ENCODE data around the gene LMBRD2. TPM values are rescaled to one million over a fixed set of nuclear protein-coding genes. Genes with fewer than 3 reads are reported as not detected.

The LMBRD2 gene
- total and polyA plus RNA-seq, 10 of the 15 experiments (the other 5 are each of a cell fraction or from before 2014, with no cell fraction given) = 0.90 to 9.8 (median 6.5) TPM

DNA sequence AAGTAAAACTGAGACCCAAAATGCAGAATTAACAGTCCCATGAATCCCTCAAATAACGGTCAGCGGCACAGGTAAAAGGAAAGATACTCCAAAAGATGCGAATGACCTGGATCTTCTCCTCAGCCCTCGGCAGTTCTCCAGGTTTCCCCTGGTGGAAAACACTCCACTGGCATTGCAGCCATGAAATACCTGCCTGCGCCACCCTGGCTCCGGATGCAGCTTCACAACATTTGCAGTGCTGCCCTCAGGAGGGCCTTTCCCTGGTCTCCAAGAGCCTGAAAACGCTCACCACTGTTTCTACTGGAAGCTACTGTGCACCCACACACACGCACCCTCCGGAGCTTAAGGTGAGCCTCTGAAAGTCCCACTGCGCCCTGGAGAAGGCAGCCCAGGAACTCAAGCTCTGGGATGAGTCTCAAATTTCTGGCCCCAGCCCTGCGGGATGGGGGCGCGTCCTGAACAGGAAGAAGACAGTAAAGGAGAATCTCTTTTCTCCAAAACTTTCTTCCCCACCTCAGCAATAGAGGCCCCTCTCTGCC lies 85.6 kb downstream of the LMBRD2 start (continued):
- TF ChIP-seq PAX5 (IDR thresholded peaks at IDR 0.05; ENCODE audit: borderline replicate concordance, low read depth, low read length) = no peak

- in situ Hi-C loops (cut with MboI) = no loop called here
- POLR2A ChIA-PET = interaction anchor here (0.6 kb wide), 1 partner anchor 88 kb away, joined by 3 read pairs; no protein-coding TSS in a partner anchor
- Histone ChIP-seq H3K4me3 (no peak overlapping the region), H3K79me2 (ENCODE audit: control insufficient read depth, insufficient read depth, low read length) (no peaks in the 10 kb centered on the region), H3K9ac (ENCODE audit: control insufficient read depth, insufficient read depth, low read length) (no peak overlapping the region), H3K4me1 (ENCODE audit: control insufficient read depth, insufficient read depth, low read length) (no peaks in the 10 kb centered on the region), H3K9me3 (replicated peaks; ENCODE audit: control insufficient read depth, insufficient read depth, low read length) (no peaks in the 10 kb centered on the region), H3K4me2 (ENCODE audit: control insufficient read depth, insufficient read depth) (no peak overlapping the region), H3K27ac (ENCODE audit: control insufficient read depth, insufficient read depth) (no peak overlapping the region), H3K36me3 (ENCODE audit: control insufficient read depth in 2 of 2, insufficient read depth in 2 of 2, low read length in 1 of 2) (no peaks in the 10 kb centered on the region), H2AFZ (ENCODE audit: control insufficient read depth, low read depth, low read length) (no peak overlapping the region), H4K20me1 (ENCODE audit: control insufficient read depth, insufficient read depth) (no peaks in the 10 kb centered on the region), H3K27me3 (replicated peaks in 1 of 2; ENCODE audit: control insufficient read depth in 2 of 2, insufficient read depth in 2 of 2, low read length in 1 of 2) (peaks cover 0 to 2% of the 10 kb centered on the region in 2 experiments; a peak in 2 of 4 replicates)
- peak; percentile 78 for ATAC-seq
- CTCF ChIA-PET = interaction anchor here (1.0 kb wide), 1 partner anchor 12 kb away, joined by 3 read pairs; no protein-coding TSS in a partner anchor
- FAIRE-seq = peak; percentile 82
- RAD21 ChIA-PET (ENCODE audit: unreplicated experiment) = no interaction called here
- WGBS (ENCODE audit: insufficient coverage, insufficient replicate concordance, low lambda C conversion rate, missing lambda C conversion rate) = 13% methylated on average over 12 of the region's 12 CpGs
- no peak for DNase-seq (ENCODE audit: low read depth, low spot score)
- intact Hi-C loops (cut with micrococcal nuclease; ENCODE audit: unreplicated experiment) = no loop called here
- TF ChIP-seq, protein P1, sequence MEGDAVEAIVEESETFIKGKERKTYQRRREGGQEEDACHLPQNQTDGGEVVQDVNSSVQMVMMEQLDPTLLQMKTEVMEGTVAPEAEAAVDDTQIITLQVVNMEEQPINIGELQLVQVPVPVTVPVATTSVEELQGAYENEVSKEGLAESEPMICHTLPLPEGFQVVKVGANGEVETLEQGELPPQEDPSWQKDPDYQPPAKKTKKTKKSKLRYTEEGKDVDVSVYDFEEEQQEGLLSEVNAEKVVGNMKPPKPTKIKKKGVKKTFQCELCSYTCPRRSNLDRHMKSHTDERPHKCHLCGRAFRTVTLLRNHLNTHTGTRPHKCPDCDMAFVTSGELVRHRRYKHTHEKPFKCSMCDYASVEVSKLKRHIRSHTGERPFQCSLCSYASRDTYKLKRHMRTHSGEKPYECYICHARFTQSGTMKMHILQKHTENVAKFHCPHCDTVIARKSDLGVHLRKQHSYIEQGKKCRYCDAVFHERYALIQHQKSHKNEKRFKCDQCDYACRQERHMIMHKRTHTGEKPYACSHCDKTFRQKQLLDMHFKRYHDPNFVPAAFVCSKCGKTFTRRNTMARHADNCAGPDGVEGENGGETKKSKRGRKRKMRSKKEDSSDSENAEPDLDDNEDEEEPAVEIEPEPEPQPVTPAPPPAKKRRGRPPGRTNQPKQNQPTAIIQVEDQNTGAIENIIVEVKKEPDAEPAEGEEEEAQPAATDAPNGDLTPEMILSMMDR (IDR thresholded peaks at IDR 0.05 in 2 of 3, conservative IDR thresholded peaks at IDR 0.05 in 1 of 3; ENCODE audit: control insufficient read depth in 2 of 3, extremely low read depth in 1 of 3, insufficient read depth in 1 of 3, low read depth in 3 of 3, low read length in 3 of 3) = peak; percentile 13 to 31 (median 26); a peak in 3 of 6 replicates
- TF ChIP-seq RAD21 (IDR thresholded peaks at IDR 0.05; ENCODE audit: insufficient read depth, low read depth, low read length) = peak; percentile 40; the same call in 1 of the 2 replicates
- TF ChIP-seq MTA2 (IDR thresholded peaks at IDR 0.05; ENCODE audit: low read depth) = no peak
- BruUV-seq (replicated peaks) = no TSS peak
- SMC1A ChIA-PET (ENCODE audit: uncharacterized antibody, unreplicated experiment) = no interaction called here
These were observed 91.2 kb downstream of the LMBRD2 start for GRCh38 chr5:36060420-36060887.
